ENCODE measurements around the gene RSPO3.

RSPO3 gene

DNA sequence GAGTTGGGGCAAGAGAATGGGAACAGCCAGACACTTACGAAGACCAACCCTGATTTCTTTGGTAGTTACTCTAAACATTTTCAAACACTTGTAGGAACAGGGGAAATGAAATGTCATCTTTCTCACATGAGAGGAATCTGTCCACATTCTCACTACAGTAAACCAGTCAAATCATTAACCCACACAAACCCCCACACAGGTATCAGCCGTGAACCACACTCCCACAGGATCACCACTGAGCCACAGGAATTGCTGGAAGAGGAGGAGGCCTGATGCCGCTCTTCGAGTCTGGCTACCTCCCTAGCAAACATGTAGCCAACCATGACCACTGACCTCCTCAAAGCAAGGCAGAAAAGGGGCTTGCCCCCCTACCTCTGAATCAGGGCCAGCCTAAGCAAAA is 6.9 kb upstream of the RSPO3 start:
- DNase-seq (ENCODE audit: low read depth, low spot score) = no peak

DNA sequence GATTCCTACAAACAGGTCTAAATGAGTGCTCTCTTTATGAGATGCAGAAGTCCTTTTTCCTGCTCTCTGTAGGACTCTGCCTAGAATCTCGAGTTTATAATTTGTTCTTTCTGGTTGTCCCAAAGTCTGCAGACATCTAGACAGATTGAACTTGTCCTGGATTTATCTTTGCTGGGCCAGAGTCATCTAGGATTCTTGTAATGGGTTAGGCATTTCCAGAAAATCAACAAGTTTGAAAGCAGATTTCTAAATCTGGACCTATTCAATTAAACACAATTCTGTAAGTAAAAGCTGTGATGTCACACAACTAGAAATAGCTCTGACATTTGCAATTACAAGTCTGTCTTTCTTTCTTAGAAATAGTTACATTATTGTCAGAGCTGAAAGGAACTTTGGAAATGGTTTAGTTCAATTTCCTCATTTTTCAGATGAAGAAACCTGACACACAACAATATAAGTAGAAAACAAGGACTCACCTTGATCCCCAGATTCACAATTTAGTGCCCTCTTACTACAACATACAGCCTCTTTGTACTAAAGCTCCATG is 4.2 kb upstream of the RSPO3 start:
- no peak for DNase-seq (ENCODE audit: low read depth, low spot score)

DNA sequence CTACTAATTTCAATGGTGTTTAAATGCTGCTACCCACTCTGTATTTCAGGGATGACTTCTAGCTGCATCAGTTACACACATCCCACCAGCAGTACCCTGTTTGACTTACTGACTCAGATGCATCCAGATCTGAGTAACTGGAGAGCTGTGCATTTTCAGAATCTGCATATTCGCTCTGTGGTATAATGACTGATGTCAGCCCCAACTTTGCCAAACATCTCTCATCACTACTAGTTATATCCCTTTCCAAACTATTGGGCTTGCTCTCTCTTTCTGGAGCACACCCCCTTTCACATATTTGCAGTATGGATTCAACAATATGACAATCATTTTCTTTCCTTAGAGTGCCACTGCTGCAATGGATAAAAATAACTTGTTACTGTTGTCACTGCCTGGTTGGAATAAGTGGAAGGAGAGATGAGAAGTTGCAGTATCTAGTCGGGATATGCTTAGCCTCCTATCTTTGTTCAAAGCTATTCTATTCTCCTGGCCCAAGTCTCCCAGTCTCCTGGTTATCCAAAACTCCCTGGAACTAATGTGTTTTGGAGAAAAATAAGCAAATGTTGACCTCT is 3.3 kb upstream of the RSPO3 start:
- DNase-seq (ENCODE audit: low read depth, low spot score) = no peak

DNA sequence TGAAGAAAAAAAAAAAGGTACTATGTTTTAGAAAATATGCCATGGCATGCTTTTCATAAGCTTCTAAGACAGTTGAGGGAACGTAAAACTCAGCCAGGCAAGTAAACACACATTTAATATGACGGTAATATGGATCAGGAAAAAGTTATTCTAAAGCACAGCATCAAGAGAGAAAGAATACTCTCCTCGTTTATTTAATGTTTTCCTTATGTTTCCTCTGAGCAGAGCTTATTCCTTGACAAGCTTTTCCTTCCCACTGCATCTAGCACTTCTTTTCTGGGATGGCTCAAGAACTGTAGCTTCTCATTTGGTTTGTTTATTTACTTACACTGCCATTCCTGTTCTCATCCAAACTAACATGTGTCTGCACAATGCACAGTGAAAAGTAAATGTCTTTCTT is 2.7 kb upstream of the RSPO3 start:
- no peak for DNase-seq (ENCODE audit: low read depth, low spot score)

DNA sequence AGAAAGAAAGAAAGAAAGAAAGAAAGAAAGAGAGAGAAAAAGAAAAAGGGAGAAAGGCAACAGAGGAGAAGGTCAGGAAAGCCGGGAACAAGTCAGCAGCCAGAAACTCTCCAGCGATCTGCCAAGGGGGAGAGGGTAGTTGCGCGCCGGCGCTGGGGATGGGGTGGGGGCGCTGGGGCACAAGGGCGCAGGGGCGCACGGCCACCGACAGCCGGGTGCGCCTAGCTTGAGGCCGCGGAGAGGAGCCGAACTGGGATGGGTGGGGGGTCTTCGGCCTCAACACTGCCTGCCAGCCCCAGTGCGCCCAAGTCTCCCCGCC is 533 bp upstream of the RSPO3 start:
- DNase-seq (ENCODE audit: low read depth, low spot score) = no peak

DNA sequence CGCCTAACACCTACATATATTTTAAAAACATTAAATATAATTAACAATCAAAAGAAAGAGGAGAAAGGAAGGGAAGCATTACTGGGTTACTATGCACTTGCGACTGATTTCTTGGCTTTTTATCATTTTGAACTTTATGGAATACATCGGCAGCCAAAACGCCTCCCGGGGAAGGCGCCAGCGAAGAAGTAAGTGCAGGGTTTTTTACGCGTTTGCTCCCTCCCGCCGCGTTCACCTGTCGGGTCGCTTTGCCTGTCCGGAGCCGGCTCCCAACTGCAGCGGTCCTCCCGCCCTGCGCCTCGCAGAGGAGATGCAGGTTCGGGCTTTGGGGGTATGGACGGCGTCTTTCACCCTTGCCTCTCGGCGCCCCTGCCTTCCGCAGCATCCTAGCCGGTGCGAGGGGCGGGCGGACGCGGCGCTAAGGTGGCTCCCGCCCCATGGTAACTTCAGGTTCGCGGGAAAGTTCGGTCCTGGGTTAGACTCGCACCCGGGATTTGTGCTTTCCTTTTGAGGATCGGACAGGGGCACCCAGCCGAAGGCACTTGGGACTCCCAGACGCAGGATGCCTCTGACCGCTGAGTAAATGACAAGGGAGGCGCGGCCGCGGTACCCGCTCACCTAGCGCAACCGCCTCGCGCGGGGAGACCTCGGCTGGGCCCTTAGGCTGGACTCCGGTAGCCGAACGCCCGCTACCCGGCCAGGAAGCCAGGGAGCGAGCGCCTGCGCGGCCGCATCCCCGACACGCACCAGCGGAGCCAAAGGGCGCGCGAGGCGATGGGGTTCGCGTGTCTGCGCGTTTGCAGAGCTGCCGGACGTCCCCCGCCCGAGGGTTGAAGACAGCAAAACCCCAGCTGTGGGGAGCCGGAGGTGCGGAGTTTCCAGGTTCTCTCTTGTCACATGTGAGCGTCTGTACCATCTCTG is 891 bp downstream of the RSPO3 start:
- no peak for DNase-seq (ENCODE audit: low read depth, low spot score)

DNA sequence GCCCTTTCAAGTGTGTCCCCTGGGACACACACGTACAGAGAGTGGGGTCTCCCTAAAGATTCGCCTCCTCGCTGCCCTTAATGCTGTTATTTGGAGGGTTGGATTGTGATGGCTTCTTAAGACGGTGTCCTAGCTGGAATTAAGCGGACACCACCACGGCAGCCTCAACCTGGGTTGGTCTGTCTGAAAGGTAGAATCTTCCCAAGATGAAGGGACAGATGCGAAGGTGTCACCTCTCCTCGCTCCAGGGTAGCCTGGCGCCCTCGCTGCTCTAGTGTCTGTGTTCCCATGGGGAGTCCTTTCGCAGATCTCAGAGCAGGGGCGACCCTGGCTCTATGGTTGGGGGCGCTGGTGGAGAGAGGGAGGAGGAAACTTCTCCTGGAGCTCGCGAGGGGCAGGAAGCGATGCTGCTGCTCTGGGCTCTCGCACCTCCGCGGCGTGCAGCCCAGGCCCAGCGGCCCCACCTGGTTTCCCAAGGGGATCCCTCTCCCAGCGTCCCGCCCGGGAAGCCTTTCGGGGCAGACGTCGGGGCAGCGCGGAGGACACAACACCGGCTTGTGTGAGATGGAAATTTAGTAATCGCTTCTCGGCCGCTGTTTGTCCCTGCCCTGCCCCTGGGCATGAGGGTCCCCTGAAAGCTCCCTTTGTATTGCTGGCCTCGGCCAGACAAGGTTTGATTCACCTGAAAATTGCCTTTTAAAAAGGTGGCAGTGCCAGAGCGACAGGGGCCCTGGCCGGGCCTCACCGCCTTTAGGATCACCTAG is 1.7 kb downstream of the RSPO3 start:
- DNase-seq (ENCODE audit: low read depth, low spot score) = no peak

DNA sequence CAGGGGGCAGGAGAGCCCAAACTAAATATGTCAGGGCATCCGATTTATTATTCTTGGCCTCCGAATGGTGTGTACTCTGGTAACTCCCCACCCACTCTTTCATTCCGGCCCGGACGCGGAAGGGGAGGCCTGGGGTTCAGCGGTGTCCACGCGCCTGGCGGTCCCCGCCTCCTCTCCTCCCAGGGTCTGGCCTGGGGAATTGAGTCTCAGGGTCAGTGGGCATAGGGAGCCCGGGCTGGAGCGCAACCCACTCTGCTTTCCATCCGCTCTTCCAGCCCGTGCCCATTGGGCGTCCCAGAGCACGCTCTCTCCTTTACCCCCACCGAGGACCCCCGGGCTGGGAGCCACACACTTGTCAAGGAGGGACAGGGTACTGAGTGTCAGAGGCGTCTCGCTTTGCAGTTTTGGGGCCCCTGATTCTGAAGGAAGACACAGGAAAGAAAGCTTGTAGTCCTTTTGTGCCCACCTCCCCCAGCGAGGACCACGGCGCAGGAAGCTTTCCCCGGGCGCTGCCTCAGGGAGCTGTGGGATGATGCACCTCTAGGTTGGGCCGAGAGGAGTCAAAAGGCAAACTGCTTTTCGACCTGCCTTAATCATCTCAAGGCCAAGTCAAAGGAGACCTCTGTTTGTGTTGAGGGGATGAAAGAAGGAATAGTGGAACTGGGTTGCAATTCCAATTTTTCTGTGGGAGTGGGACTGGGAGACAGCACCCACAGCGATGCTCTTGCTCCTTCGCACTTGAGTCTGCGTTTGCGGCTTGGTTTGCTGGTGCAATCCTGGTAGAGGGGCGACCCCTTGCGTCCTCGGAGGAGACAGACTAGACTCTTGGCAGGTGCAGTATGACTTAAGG is 2.5 kb downstream of the RSPO3 start:
- peak; percentile 10 for DNase-seq (ENCODE audit: low read depth, low spot score)

DNA sequence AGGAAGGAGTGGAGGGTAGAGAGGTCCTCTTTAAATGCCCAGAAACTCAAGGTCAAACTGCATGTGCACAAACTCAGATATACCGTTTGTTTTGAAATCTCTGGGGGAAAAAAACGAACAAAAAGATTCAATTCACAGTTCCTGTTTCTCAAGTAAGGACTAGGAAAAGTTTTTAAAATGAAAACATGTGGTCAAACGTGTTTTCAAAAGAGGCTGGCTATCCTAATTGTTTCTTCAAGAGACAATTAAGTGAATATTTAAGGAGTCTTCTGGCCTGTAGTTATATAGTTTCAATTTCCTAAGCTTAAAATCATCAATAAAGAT is 3.1 kb downstream of the RSPO3 start:
- no peak for DNase-seq (ENCODE audit: low read depth, low spot score)

DNA sequence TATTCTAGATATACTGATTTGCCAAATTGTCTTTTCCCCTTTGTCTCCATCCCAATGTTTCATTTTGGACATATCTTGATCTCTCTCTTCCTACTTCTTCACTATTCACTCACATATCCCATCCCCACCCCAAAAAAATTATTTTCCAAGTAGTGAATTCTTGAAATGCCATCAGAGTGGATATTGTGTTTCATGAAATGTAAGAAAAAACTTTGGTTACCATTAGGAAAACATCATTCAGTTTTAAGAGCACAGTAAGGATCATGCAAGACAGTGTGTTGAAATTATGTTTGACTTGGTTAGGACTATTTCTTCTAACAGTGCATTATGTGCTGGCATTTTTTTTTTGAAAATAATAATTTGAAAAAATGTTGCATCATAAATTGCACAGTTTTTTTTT is 5.7 kb downstream of the RSPO3 start:
- no peak for DNase-seq (ENCODE audit: low read depth, low spot score)

DNA sequence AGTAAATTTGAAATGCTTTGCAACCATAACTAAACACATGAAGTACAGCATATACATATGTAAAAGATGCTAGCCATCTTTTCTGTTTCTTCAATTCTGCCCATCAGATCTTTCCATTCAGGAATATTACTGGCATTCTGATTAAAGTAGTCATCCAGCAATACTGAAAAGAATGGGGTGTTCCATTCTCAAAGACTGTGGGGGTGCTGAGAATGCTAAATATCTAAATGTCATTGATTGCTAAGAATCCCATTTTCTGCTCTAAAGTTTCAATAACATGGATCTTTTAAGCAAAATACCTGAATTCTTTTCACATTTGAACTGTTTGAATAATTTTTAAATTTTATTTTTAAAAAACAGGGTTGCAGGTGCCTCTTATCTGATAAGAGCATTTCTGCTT is 6.2 kb downstream of the RSPO3 start:
- no peak for DNase-seq (ENCODE audit: low read depth, low spot score)

DNA sequence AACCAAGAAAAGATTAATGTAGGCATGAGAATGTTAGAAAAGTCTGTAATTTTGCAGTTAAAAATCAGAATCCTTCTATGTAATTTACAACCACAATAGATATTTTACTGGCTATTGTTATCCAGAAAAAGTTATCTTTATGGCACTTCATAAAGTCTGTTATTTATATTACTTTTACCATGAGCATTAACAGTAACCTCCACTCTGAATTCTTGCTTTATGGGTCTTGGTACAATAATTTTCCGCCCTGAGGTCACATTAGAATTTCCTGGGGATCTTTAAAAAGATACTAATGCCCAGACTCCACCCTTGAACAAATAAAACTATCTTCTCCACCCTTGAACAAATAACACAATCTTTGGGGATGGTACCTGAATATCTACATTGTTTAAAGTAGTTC is 9.6 kb downstream of the RSPO3 start:
- no peak for DNase-seq (ENCODE audit: low read depth, low spot score)

DNA sequence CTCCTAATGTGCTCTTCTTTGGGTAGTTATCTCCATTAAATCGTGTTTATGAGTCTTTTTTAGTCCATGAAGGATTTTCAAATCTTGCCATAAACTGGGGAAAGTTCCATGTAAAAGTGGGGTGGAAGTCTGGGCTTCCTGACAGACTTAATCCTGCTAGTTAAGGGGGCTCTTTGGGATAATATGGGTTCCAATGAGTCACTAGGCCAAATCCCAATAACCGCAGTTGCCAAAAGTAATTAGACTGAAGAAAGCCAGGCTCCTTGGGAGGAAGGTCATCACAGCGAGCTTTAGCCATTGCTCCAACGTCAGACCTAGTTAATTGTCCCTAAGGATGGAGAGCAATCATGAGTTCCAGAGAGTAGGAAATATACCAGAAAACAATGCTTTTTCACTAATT is 10.8 kb downstream of the RSPO3 start:
- no peak for DNase-seq (ENCODE audit: low read depth, low spot score)

DNA sequence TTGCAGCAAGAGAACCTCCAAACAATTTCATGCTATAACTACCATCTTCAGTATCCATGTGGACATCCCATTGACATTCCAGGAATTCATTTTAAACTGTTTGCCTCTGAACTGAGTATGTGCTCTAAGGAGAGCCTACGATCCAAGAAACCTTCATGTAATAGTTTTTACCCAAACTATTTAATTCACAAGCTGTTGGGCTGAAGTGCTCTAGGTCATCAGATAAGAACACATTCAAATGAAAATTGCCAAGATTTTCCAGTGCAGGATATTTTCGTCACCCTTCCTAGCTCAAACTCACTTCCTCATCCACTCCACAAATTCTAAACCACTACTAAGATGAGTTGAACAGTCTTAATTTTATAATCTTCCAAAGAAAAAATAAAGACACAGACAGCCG is 12.8 kb downstream of the RSPO3 start:
- no peak for DNase-seq (ENCODE audit: low read depth, low spot score)

DNA sequence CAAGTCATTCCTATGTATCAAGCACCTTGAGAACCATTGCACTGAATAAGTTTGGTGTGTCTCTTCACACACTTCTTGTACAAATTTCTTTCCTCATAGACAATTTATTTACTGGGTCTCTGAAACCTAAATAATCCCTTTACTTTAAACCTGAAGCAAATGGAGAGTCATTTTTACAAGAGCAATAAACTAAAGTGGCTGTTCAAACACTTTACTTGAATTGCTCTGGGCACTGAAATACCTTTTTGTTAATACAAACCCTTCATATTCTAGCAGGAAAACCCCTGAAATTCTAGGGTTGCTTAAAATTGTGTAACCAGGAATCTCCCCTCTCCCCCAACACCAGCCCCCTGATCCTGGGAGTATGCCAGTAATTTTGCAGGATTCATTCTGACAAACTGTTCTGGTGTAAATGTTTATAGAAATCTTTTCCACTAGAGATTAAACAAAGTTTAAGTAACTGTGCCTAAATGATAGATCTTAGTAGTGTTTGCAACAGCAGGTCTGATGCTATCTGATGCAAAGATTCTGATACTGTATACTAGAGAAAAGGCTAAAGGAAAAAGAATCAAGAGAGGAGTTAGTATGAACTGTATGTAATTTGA is 13.4 kb downstream of the RSPO3 start:
- no peak for DNase-seq (ENCODE audit: low read depth, low spot score)

DNA sequence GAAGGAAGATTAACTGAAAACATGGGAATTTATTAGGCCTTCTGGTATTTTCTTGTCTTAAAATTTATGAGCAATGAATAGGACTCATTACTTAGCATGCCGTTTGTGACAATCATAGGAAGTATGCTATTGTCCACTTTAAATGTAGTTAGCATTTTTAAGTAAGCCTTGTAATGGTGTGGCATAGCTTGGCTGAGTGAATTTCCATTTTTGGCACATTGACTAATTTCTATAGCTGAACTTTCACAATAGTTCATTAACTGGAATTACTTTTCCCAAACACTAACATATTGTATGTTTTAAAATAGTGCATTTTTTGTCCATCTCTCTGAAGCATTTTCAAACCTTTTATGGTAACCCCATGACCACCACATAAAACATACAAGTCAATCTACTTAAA is 15.7 kb downstream of the RSPO3 start:
- DNase-seq (ENCODE audit: low read depth, low spot score) = no peak

DNA sequence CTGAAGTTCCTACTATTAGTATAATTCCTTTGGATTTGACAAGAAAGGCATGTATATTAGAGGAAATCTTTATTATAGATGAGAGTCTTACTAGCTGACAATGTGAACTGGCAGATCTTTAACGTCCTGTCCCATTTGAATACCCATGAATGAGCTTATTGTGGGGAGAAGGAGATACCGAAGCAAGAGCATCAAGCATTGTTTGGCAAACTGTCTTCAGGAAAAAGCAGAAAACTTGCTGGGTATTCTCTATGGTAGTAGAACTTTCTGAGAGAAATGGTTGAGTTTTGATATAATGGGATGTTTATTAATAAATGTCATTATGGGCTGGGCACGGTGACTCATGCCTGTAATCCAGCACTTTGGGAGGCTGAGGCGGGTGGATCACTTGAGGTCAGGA is 18.3 kb downstream of the RSPO3 start:
- DNase-seq (ENCODE audit: low read depth, low spot score) = no peak

DNA sequence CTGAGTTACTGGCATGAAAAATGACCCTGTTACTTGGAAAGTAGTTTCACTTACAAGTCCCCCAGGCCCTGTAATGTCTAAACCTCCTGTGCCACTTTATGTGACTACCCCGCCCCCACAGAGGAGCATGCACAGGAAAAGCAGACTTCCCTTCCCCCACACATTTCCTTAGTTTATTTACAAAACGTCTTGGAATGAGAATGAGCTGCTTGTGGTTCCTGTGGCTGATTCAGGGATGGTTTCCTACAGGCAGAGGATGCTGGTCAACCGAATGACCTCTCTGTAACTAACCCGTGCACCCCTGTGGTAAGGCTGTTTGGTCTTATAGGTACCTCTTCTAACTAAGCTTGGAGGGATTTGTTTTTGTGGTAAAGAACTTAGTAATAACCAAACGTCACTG is 28.5 kb downstream of the RSPO3 start:
- no peak for DNase-seq (ENCODE audit: low read depth, low spot score)

DNA sequence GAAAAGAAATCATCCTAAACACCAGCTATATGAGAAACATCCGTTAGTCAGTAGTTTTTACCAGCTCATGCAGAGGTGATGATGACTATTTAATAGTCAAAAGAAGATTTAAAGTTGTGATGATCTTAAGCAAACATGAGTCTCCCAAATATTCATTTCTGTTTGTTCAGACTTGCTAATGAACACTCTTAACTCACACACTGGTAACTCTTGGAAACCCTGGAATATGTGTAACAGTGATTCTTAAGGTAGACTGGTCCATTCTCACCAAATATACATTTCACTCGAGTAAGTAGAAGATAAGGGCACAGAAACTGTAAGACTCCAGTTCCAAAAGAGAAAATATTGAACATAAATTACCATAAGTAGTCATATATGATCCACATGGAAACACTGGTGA is 29.1 kb downstream of the RSPO3 start:
- no peak for DNase-seq (ENCODE audit: low read depth, low spot score)

DNA sequence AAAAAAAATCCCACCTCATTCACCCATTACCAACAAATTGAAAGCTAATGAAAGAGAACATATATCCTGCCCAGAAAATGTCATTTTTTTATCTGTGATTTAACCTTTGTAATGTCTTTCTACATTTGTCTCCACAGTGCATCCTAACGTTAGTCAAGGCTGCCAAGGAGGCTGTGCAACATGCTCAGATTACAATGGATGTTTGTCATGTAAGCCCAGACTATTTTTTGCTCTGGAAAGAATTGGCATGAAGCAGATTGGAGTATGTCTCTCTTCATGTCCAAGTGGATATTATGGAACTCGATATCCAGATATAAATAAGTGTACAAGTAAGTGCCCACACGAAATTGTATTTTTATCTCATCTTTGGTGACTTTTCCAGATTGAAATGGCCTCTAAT is 30.0 kb downstream of the RSPO3 start:
- no peak for DNase-seq (ENCODE audit: low read depth, low spot score)

DNA sequence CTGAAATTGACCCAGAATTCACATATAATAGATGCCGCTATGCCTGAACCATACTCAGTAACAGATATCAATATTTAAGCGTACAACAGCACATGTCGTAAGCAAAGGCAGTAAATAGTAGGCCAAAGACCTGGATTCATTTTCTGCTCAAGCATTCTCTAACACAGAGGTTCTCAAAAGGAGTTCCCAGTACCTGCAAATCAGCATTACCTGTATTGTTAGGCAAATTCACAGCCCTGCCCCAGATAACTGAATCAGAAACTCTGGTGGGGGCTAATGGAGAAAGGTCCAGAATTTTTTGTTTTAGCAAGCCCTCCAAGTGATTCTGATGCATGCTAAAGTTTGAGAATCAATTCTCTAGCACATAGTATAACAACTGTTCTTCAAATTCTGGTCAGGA is 36.0 kb downstream of the RSPO3 start:
- no peak for DNase-seq (ENCODE audit: low read depth, low spot score)

Data from activated CD4-positive, CD25-positive, alpha-beta regulatory T cell treated with anti-CD3 and anti-CD28 coated beads, Interleukin-2, amount 50 U/mL, for 16 hours (primary cell).